ENCODE data around the gene PRR36.

GRCh38 chr19:7818806-7819205 is 55.4 kb downstream of the PRR36 start:
- no peak for TF ChIP-seq POLR2A (IDR thresholded peaks at IDR 0.05)
- no peak for TF ChIP-seq CTCF (IDR thresholded peaks at IDR 0.05)
- no peak for TF ChIP-seq POLR2AphosphoS5 (IDR thresholded peaks at IDR 0.05)
